ENCODE measurements around the gene NDUFV3. TPM values are rescaled to one million over a fixed set of nuclear protein-coding genes. Genes with fewer than 3 reads are reported as not detected.

NDUFV3 gene
- total and polyA plus RNA-seq, 10 donors = 12.0 to 38.8 (median 35.1) TPM

GRCh38 chr21:42848932-42849758 is 44.0 kb upstream of the NDUFV3 start:
- Histone ChIP-seq H3K27me3 (replicated peaks in 1 of 7) (no peaks in the 10 kb centered on the region), H3K4me3 (no peak overlapping the region), H3K36me3 (peaks cover 2 to 94% (median 85%) of the 10 kb centered on the region in 6 donors), H3K9me3 (no peaks in the 10 kb centered on the region), H3K27ac (no peak overlapping the region), H3K4me1 (peaks cover 0 to 15% (median 2%) of the 10 kb centered on the region in 6 donors)
- intact Hi-C loops (cut with DNase I; ENCODE audit: low total_unique reads) = no loop called here
- WGBS, 5 donors = 86 to 94% (median 89%) methylated on average over 44 to 54 of the region's 54 CpGs
- TF ChIP-seq, protein P1, sequence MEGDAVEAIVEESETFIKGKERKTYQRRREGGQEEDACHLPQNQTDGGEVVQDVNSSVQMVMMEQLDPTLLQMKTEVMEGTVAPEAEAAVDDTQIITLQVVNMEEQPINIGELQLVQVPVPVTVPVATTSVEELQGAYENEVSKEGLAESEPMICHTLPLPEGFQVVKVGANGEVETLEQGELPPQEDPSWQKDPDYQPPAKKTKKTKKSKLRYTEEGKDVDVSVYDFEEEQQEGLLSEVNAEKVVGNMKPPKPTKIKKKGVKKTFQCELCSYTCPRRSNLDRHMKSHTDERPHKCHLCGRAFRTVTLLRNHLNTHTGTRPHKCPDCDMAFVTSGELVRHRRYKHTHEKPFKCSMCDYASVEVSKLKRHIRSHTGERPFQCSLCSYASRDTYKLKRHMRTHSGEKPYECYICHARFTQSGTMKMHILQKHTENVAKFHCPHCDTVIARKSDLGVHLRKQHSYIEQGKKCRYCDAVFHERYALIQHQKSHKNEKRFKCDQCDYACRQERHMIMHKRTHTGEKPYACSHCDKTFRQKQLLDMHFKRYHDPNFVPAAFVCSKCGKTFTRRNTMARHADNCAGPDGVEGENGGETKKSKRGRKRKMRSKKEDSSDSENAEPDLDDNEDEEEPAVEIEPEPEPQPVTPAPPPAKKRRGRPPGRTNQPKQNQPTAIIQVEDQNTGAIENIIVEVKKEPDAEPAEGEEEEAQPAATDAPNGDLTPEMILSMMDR (IDR thresholded peaks at IDR 0.05 in 8 of 11, conservative IDR thresholded peaks at IDR 0.05 in 3 of 11) = no peak
- TF ChIP-seq POLR2AphosphoS5 (IDR thresholded peaks at IDR 0.05) = peak in 1 of 3 donors; percentile 16
- peak; percentile 68 for DNase-seq

- Histone ChIP-seq H3K27ac (no peak overlapping the region), H3K4me3 (no peak overlapping the region), H3K36me3 (peaks cover 2 to 94% (median 86%) of the 10 kb centered on the region in 6 donors), H3K27me3 (replicated peaks in 1 of 7) (no peaks in the 10 kb centered on the region), H3K9me3 (no peaks in the 10 kb centered on the region), H3K4me1 (peaks cover 0 to 9% (median 1%) of the 10 kb centered on the region in 6 donors)
- WGBS, 5 donors = 92 to 96% (median 95%) methylated on average over 27 to 29 of the region's 29 CpGs
- TF ChIP-seq, protein P1 (IDR thresholded peaks at IDR 0.05 in 8 of 11, conservative IDR thresholded peaks at IDR 0.05 in 3 of 11) = no peak
- TF ChIP-seq POLR2A (IDR thresholded peaks at IDR 0.05) (no peak), POLR2AphosphoS5 (IDR thresholded peaks at IDR 0.05) (no peak)
- intact Hi-C loops (cut with DNase I; ENCODE audit: low total_unique reads) = no loop called here
- peak; percentile 52 for DNase-seq
Observed at GRCh38 chr21:42849759-42850412, 43.2 kb upstream of the NDUFV3 start.

- TF ChIP-seq POLR2A (IDR thresholded peaks at IDR 0.05) = no peak
- TF ChIP-seq, protein P1 (IDR thresholded peaks at IDR 0.05 in 8 of 11, conservative IDR thresholded peaks at IDR 0.05 in 3 of 11) = no peak
- TF ChIP-seq POLR2AphosphoS5 (IDR thresholded peaks at IDR 0.05) = no peak
- Histone ChIP-seq H3K36me3 (peaks cover 0 to 94% (median 87%) of the 10 kb centered on the region in 6 donors), H3K4me1 (peaks cover 0 to 4% (median 0%) of the 10 kb centered on the region in 6 donors), H3K27me3 (replicated peaks in 1 of 7) (no peaks in the 10 kb centered on the region), H3K4me3 (no peak overlapping the region), H3K27ac (no peak overlapping the region), H3K9me3 (no peaks in the 10 kb centered on the region)
- intact Hi-C loops (cut with DNase I; ENCODE audit: low total_unique reads) = no loop called here
- no peak for DNase-seq
- WGBS, 5 donors = 88 to 90% (median 89%) methylated on average over 3 to 10 of the region's 10 CpGs
Observed at GRCh38 chr21:42850463-42850862, 42.6 kb upstream of the NDUFV3 start.

DNA sequence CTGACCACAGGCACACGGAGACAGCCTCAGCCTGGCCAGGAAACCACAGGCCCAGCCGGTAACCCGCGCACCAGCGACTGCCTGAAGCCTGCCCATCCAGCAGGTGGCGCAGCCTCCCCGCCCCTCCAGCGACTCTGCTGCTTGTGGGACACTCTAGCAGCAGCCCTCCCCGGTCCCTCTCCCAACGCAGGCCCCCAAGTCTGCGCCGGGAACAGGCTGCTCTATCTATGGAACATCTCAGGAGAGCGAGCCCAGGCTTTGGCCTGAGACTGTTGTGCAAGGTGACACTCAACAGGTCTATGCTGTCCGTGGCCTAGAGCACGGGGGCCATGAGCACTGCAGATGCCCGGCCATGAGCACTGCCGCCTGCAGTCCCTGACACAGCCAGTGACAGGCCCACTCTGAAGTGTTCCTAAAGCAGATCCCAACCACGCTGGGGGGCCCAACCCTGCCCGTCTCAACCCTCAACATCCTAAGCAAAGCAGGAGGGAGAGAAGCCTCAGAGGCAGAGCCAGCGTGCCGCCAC is 42.2 kb upstream of the NDUFV3 start:
- Histone ChIP-seq H3K27me3 (replicated peaks in 1 of 7) (no peaks in the 10 kb centered on the region), H3K4me1 (no peaks in the 10 kb centered on the region), H3K27ac (no peak overlapping the region), H3K4me3 (no peak overlapping the region), H3K36me3 (peaks cover 0 to 94% (median 87%) of the 10 kb centered on the region in 6 donors), H3K9me3 (no peaks in the 10 kb centered on the region)
- peak; percentile 86 for DNase-seq
- intact Hi-C loops (cut with DNase I; ENCODE audit: low total_unique reads) = no loop called here
- TF ChIP-seq, protein P1 (IDR thresholded peaks at IDR 0.05 in 8 of 11, conservative IDR thresholded peaks at IDR 0.05 in 3 of 11) = peak in 9 of 11 experiments; percentile 19 to 69 (median 50)
- TF ChIP-seq POLR2AphosphoS5 (IDR thresholded peaks at IDR 0.05) (peak in 1 of 3 donors; percentile 49), POLR2A (IDR thresholded peaks at IDR 0.05) (no peak)
- WGBS, 5 donors = 60 to 97% (median 72%) methylated on average over 9 to 21 of the region's 21 CpGs

Data from spleen (tissue), 11 donors.